Heart right ventricle (tissue), 16 donors: Measurements from ENCODE around the gene TRIM65. TPM values are rescaled to one million over a fixed set of nuclear protein-coding genes. Genes with fewer than 3 reads are reported as not detected.
A peak's percentile ranks its signal among the peaks of the same experiment; 100 is the strongest.
"Not testable (repeated sequence)": the region's sequence is repeated elsewhere in the genome, so short reads cannot be mapped to it uniquely, and the experiment has no call there.

ENCODE experiments used
- ATAC-seq, 8 donors: fragments of 200-7000 bp; cut with Tn5 transposase; one replicate each; pipeline ENCODE4 v1.9.1; 2020; ENCODE audit warnings: mild to moderate bottlenecking in 8 of 8, moderate library complexity in 8 of 8, moderate number of reproducible peaks in 1 of 8
- DNase-seq, 2 donors: peaks; one replicate each; pipeline ENCODE4 v3.0.0-alpha.2; 2020
- H3K27ac ChIP-seq, 10 donors: fragments of 200-600 bp; sonication (generic) in 2 of 10; one replicate each; pipeline versions ENCODE4 v1.5.0 to v1.8.0; 2020 to 2022; ENCODE audit warnings: mild to moderate bottlenecking in 3 of 10
- H3K27me3 ChIP-seq, 7 donors: fragments of 200-600 bp; one replicate each; pipeline ENCODE4 v1.8.0; 2021 to 2022; ENCODE audit warnings: mild to moderate bottlenecking in 2 of 7
- H3K36me3 ChIP-seq, 9 donors: fragments of 200-600 bp; sonication (generic) in 1 of 9; one replicate each; pipeline versions ENCODE4 v1.5.0 to v1.8.0; 2020 to 2022; ENCODE audit warnings: mild to moderate bottlenecking in 2 of 9
- H3K4me1 ChIP-seq, 9 donors: fragments of 200-600 bp; sonication (generic) in 1 of 9; one replicate each; pipeline versions ENCODE4 v1.5.0 to v1.8.0; 2020 to 2022; ENCODE audit warnings: mild to moderate bottlenecking in 4 of 9
- H3K4me3 ChIP-seq, 10 donors: fragments of 200-600 bp; sonication (generic) in 2 of 10; one replicate each; pipeline versions ENCODE4 v1.5.0 to v1.8.0; 2020 to 2022; ENCODE audit warnings: mild to moderate bottlenecking in 7 of 10, moderate library complexity in 2 of 10
- H3K9me3 ChIP-seq, 11 donors: fragments of 200-600 bp in 10 of 11; sonication (generic) in 2 of 11; one replicate each; pipeline versions ENCODE4 v1.5.0 to v1.8.0; 2013 to 2022; ENCODE audit warnings: mild to moderate bottlenecking in 2 of 11, control low read depth in 1 of 11, moderate library complexity in 1 of 11
- WGBS, 2 donors: extraction: QIAGEN DNeasy Blood & Tissue Kit; methylation state at CpG; one replicate each; pipeline ENCODE4 v1.1.7; 2013; ENCODE audit warnings: inconsistent platforms in 1 of 2; 5-methylcytosine and 5-hydroxymethylcytosine counted together
- intact Hi-C, 10 donors: fragments of 100-400 bp; cut with DNase I; formaldehyde crosslinking; loops; one replicate each; pipeline versions ENCODE4 v1.11.1 to v1.14.2; 2022
- polyA plus RNA-seq, 2 donors: library from polyadenylated mRNA; stranded (reverse); fragments of 200-250 nt; gene quantifications; one replicate each; pipeline ENCODE4 v1.2.3, GENCODE V29; 2013
- total RNA-seq, 10 donors: library from RNA; stranded (reverse); fragmentation: NEBNext Ultra II Directional in 3 of 10; extraction: Animal tissue kit (Norgen Biotek cat#: 25700) in 3 of 10; gene quantifications; one replicate each; pipeline versions ENCODE4 v1.2.1 to v1.2.4, GENCODE V29; 2021 to 2023
- TF ChIP-seq, protein P1 (sequence below), 9 donors: fragments of 200-600 bp; sonication (generic) in 2 of 9; IDR thresholded peaks; one replicate each; pipeline versions ENCODE4 v1.5.0 to v1.8.0; 2021 to 2022; ENCODE audit warnings: antibody characterized with exemption in 9 of 9, mild to moderate bottlenecking in 5 of 9, moderate library complexity in 1 of 9
- donor health status: Arrhythmogenic right ventricular cardiomyopathy.
- donor health status: ischemic (EF 13 %, LVEDD 7.1; RV severe dilation, severe dysfunction).
- donor health status: healthy with polysubstance abuse.
- donor health status: DM: no; HTN: yes; CAD: no.
- donor health status: DM: no; HTN: no; CAD: no.
- donor health status: ischemic (EF 25% LVEDD 6.9; RV normal size, moderate dysfunction).
- donor health status: ischemic (EF 25% LVEDD 5.7; RV mildly dilated, moderate dysfunction).
- donor health status: healthy.
- donor health status: DM: yes; HTN: yes; CAD: no.
- donor health status: Ischemic cardiomyopathy.
- donor health status: ischemic (EF 35%, LVEDD 5.7; RV mildly dilated, moderate dysfunction).
- donor health status: nonischemic (EF 11% LVEDD 7.7; RV severe dilation, severe dysfunction).
- donor health status: DM: yes; HTN: yes; CAD: no.
- donor health status: PGD.
- donor health status: ischemic (EF 29% LVEDD 5.4; RV normal size, mild dysfunction).
- donor health status: nonischemic (EF 23%, LVEDD 6.1; RV moderate dilation, normal function).

Gene TRIM65
- total and polyA plus RNA-seq, 12 donors: 5.1 to 16.7 (median 8.9) TPM

DNA sequence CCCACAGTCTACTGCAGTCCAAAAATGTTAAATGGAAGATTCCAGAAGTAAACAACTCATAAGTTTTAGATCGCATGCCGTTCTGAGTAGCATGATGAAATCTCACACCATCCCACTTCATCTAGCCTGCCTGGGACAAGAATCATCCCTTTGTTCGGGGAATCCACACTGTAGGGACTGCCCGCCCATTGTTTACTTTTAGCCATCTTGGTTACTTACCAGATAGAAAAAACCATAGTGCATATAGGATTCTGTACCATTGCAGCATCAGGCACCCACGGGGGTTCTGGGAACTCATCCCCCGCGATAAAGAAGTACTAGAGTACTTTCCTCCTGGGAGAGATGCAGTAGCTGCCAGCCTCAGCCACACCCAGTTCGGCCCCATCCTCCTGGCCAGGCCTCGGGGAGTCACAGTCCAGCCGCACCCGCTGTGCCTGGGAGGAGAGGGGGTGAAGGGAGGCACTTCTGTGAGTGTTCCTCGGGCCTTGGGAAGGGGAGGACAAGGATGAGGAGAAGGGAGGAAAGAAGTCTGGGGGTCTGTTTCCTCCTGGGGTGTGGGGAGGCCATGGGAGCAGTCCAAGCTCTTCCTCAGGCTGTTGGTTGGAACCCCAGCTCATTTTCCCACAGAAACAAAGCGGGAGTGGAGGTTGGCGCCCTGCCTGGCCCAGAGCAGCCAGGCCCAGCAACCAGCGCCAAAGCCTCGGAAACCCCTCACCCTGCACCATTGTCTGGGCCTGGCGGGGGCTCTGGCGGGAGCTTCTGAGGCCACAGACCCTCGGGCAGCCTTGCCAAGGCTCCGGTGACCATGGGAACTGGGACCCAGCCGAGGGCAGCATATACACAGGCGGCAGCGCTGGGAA, 27.2 kb downstream of the TRIM65 start:
- Histone ChIP-seq H3K9me3 (no peaks in the 10 kb centered on the region), H3K4me3 (peak overlapping the region in 6 of 10 donors; percentile 0 to 20 (median 14)), H3K27me3 (no peaks in the 10 kb centered on the region), H3K36me3 (peaks cover 0 to 11% (median 5%) of the 10 kb centered on the region in 9 donors), H3K4me1 (peaks cover 21 to 75% (median 51%) of the 10 kb centered on the region in 9 donors), H3K27ac (peak overlapping the region; percentile 39 to 92 (median 84))
- intact Hi-C loops: loop anchor here in 1 of 10 donors (10.0 kb wide), 1 partner anchor 95 kb away; a partner anchor contains a TSS
- peak in 7 of 8 donors; percentile 15 to 48 (median 34) for ATAC-seq
- 45 to 46% methylated on average over 23 of the region's 23 CpGs for WGBS, 2 donors
- DNase-seq: peak; percentile 55 to 65
- TF ChIP-seq, protein P1, sequence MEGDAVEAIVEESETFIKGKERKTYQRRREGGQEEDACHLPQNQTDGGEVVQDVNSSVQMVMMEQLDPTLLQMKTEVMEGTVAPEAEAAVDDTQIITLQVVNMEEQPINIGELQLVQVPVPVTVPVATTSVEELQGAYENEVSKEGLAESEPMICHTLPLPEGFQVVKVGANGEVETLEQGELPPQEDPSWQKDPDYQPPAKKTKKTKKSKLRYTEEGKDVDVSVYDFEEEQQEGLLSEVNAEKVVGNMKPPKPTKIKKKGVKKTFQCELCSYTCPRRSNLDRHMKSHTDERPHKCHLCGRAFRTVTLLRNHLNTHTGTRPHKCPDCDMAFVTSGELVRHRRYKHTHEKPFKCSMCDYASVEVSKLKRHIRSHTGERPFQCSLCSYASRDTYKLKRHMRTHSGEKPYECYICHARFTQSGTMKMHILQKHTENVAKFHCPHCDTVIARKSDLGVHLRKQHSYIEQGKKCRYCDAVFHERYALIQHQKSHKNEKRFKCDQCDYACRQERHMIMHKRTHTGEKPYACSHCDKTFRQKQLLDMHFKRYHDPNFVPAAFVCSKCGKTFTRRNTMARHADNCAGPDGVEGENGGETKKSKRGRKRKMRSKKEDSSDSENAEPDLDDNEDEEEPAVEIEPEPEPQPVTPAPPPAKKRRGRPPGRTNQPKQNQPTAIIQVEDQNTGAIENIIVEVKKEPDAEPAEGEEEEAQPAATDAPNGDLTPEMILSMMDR (IDR thresholded peaks at IDR 0.05): no peak

DNA sequence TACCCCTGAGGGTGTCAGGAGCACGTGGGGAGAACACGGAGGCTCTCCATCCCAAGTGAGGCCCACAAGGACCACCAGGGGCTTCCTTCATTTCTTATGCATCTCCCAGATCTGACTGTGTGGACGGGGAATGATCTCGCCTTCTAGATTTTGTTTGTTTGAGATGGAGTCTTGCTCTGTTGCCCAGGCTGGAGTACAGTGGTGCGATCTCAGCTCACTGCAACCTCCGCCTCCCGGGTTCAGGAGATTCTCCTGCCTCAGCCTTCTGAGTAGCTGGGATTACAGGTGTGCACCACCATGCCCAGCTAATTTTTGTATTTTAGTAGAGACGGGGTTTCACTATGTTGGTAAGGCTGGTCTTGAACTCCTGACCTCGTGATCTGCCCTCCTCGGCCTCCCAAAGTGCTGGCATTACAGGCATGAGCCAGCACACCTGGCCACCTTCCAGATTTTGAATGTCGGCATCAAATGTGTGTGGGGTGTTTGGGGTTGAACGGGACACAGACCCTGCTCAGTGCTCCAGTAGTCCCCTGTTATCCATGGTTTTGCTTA, 27.9 kb downstream of the TRIM65 start:
- H3K4me3 ChIP-seq, H3K36me3 ChIP-seq, H3K27me3 ChIP-seq, H3K9me3 ChIP-seq, ATAC-seq, DNase-seq, intact Hi-C loops: not testable (repeated sequence)
- 87 to 89% methylated on average over 12 of the region's 12 CpGs for WGBS, 2 donors
- Histone ChIP-seq H3K27ac (peak overlapping the region in 9 of 10 donors; percentile 28 to 92 (median 84)), H3K4me1 (peaks cover 25 to 75% (median 51%) of the 10 kb centered on the region in 9 donors)

DNA sequence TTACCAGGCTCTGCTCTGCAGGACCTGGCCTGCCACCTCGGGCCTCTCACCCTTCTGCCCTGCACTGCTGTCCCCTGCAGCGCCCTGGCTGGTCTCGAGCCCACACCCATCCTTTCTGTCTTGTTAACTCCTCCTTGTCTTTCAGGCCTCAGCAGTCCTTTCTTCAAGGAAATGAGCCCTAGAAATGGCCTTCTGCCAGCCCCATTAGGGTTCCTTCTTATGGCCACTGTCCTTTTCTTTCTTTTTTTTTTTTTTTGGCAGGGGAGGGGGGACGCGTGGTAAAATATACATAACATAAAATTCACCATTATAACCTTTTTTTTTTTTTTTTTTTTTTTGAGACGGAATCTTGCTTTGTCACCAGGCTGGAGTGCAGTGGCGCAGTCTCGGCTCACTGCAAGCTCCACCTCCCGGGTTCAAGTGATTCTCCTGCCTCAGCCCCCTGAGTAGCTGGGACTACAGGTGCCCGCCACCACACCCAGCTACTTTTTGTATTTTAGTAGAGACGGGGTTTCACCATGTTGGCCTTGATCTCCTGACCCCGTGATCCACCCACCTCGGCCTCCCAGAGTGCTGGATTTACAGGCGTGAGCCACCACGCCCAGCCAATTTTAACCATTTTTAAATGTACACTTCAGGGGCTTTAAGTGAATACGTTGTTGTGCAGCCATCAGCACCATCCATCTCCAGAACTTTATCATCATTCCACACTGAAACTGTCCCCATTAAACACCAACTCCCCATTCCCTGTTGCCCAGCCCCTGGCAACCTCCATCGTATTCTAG, 31.2 kb downstream of the TRIM65 start:
- intact Hi-C loops, H3K36me3 ChIP-seq, H3K4me3 ChIP-seq, H3K9me3 ChIP-seq, DNase-seq, H3K27me3 ChIP-seq, ATAC-seq: not testable (repeated sequence)
- Histone ChIP-seq H3K4me1 (peaks cover 11 to 49% (median 36%) of the 10 kb centered on the region in 9 donors), H3K27ac (peak overlapping the region in 7 of 10 donors; percentile 53 to 82 (median 73))
- 80 to 84% methylated on average over 16 to 17 of the region's 17 CpGs for WGBS, 2 donors

DNA sequence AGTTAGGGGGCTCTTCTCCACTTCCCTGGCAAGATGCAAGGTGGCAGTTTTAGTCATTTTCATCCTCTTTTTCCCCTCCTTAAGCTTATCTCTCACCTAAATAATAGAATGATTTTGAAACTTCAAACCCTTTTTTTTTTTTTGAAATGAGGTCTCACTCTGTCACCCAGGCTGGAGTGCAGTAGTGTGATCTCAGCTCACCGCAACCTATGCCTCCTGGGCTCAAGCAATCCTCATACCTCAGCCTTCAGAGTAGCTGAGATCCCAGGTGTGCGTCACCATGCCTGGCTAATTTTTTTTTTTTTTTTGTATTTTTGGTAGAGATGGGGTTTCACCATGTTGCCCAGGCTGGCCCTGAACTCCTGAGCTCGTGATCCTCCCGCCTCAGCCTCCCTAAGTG, 31.9 kb downstream of the TRIM65 start:
- H3K4me3 ChIP-seq: peak overlapping the region in 1 of 10 donors; percentile 2
- ATAC-seq, H3K9me3 ChIP-seq, intact Hi-C loops, DNase-seq, H3K36me3 ChIP-seq, H3K27me3 ChIP-seq: not testable (repeated sequence)
- peak overlapping the region in 9 of 10 donors; percentile 53 to 82 (median 73) for H3K27ac ChIP-seq
- H3K4me1 ChIP-seq: peaks cover 11 to 42% (median 30%) of the 10 kb centered on the region in 9 donors
- 84 to 86% methylated on average over 4 of the region's 4 CpGs for WGBS, 2 donors

DNA sequence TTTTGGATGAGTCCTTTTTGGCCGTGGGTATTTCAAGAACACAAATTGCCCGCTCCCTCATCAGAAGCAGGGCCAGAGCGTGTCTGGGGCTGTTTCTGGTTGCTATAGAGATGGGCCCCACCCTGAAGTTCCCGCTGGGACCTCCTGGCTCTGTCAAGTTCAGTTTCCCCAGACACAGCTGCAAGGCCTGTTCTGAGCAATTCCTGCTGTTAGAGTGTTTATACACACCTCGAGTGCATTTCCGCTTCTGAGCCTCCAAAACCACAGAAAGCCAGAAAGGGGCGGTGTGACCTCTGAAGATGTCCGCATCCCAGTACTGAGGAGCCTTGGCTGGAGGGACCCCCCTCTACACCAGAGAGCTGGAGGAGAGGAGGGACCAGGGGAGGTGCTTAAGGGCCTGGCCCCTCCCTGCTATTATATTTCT, 32.3 kb downstream of the TRIM65 start:
- peak; percentile 78 to 97 (median 92) for ATAC-seq
- WGBS, 2 donors: 23 to 39% methylated on average over 8 of the region's 8 CpGs
- TF ChIP-seq, protein P1 (IDR thresholded peaks at IDR 0.05): peak in 2 of 9 donors; percentile 22 to 28
- intact Hi-C loops: no loop called here
- Histone ChIP-seq H3K27ac (peak overlapping the region in 9 of 10 donors; percentile 53 to 82 (median 73)), H3K9me3 (no peaks in the 10 kb centered on the region), H3K27me3 (no peaks in the 10 kb centered on the region), H3K36me3 (no peaks in the 10 kb centered on the region), H3K4me1 (peaks cover 11 to 39% (median 27%) of the 10 kb centered on the region in 9 donors), H3K4me3 (peak overlapping the region in 1 of 10 donors; percentile 2)
- peak; percentile 65 to 84 for DNase-seq
